ENCODE data around the gene FOXA2. TPM values are rescaled to one million over a fixed set of nuclear protein-coding genes. Genes with fewer than 3 reads are reported as not detected.

Gene FOXA2
- total RNA-seq, 4 donors from 2014 or later = not detected

DNA sequence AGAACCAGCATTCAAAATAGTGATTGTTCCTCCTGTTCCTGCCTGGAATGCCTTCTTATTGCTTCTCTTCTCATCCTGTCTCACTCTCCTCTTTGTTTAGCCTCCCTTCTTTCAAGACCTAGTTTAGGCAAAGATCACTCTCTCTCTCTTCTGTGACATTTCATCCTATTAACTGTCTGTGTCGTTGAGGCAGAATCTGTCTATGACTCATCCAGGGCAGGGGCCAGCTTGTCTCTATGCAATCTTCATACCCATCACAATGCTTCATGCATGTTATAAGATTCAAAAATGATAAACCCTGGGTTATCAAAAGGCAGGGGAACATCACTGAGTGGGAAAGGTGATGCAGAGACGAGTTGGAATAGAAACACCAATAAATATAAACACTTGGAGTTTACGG, 32.2 kb upstream of the FOXA2 start:
- 43 to 48% methylated on average over 3 of the region's 3 CpGs for WGBS, 2 donors (ENCODE audit: low coverage in 1 of 2)
- no peak overlapping the region for H3K27ac ChIP-seq
- no peaks in the 10 kb centered on the region for H3K4me1 ChIP-seq
- H3K9me3 ChIP-seq = no peaks in the 10 kb centered on the region
- no peak for TF ChIP-seq POLR2A (IDR thresholded peaks at IDR 0.05)
- TF ChIP-seq POLR2AphosphoS5 (IDR thresholded peaks at IDR 0.05) = no peak
- TF ChIP-seq CTCF (IDR thresholded peaks at IDR 0.05) = no peak
- TF ChIP-seq EP300 (IDR thresholded peaks at IDR 0.05) = no peak
- H3K4me3 ChIP-seq = no peak overlapping the region
- no peak for ATAC-seq
- no peaks in the 10 kb centered on the region for H3K36me3 ChIP-seq
- H3K27me3 ChIP-seq = peaks cover 73% of the 10 kb centered on the region

- TF ChIP-seq POLR2A (IDR thresholded peaks at IDR 0.05) (no peak), EP300 (IDR thresholded peaks at IDR 0.05) (no peak), CTCF (IDR thresholded peaks at IDR 0.05) (no peak), POLR2AphosphoS5 (IDR thresholded peaks at IDR 0.05) (no peak)
- H3K36me3 ChIP-seq = no peaks in the 10 kb centered on the region
- 78 to 84% methylated on average over 6 of the region's 6 CpGs for WGBS, 2 donors (ENCODE audit: low coverage in 1 of 2)
- no peak overlapping the region for H3K27ac ChIP-seq
- H3K4me1 ChIP-seq = no peaks in the 10 kb centered on the region
- ATAC-seq = no peak
- H3K27me3 ChIP-seq = peaks cover 73% of the 10 kb centered on the region
- H3K4me3 ChIP-seq = no peak overlapping the region
- no peaks in the 10 kb centered on the region for H3K9me3 ChIP-seq
These were observed 31.1 kb upstream of the FOXA2 start for GRCh38 chr20:22615425-22615824.

DNA sequence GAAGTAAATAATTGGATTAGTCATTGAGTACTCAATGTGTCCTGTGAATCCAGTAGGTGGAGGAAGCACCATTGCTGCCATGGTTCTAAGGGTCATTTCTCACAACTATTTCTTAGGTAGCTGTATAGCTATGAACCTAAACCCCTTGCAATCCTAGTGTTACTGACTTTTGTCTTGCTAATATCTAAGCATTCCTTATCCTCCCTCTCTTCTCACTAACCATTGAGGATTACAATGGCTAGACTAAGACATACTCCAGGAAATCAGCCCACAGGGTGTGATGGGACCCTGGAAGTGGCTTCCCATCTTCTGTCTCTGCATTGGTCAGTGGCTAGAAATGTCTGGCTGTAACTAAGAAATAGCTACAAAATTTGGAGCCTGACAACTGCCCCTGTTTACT, 27.3 kb upstream of the FOXA2 start:
- H3K36me3 ChIP-seq = no peaks in the 10 kb centered on the region
- TF ChIP-seq CTCF (IDR thresholded peaks at IDR 0.05) = no peak
- no peak for TF ChIP-seq EP300 (IDR thresholded peaks at IDR 0.05)
- TF ChIP-seq POLR2AphosphoS5 (IDR thresholded peaks at IDR 0.05) = no peak
- TF ChIP-seq POLR2A (IDR thresholded peaks at IDR 0.05) = no peak
- H3K9me3 ChIP-seq = no peaks in the 10 kb centered on the region
- no peak overlapping the region for H3K4me3 ChIP-seq
- no peaks in the 10 kb centered on the region for H3K4me1 ChIP-seq
- no peak overlapping the region for H3K27ac ChIP-seq
- no peak for ATAC-seq
- peaks cover 58% of the 10 kb centered on the region for H3K27me3 ChIP-seq

DNA sequence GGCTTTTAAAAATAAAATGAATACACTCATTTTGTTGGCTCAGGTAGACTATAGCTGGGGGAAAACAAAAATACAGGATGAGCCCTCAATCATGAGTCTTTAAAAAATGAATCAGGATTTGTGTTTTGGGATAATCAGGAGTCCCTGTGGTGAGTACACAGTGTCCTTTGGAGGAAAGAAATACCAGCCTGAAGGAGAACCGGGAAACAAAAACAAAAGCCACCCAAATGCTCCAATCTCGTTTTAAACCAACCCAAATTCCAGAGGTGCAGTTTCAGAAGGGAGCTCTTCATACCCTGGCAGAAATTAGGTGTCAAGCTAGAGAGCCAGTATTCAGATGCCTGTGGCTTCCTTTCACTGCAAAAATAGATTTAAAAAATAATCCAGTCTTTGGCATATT, 23.3 kb upstream of the FOXA2 start:
- 14 to 23% methylated on average over 2 of the region's 2 CpGs for WGBS, 2 donors (ENCODE audit: low coverage in 1 of 2)
- Histone ChIP-seq H3K27ac (no peak overlapping the region), H3K4me1 (no peaks in the 10 kb centered on the region), H3K27me3 (peaks cover 41% of the 10 kb centered on the region), H3K9me3 (no peaks in the 10 kb centered on the region), H3K4me3 (no peak overlapping the region), H3K36me3 (no peaks in the 10 kb centered on the region)
- no peak for TF ChIP-seq CTCF (IDR thresholded peaks at IDR 0.05)
- TF ChIP-seq POLR2AphosphoS5 (IDR thresholded peaks at IDR 0.05) = no peak
- no peak for TF ChIP-seq EP300 (IDR thresholded peaks at IDR 0.05)
- no peak for TF ChIP-seq POLR2A (IDR thresholded peaks at IDR 0.05)
- no peak for ATAC-seq

GRCh38 chr20:22604815-22605214, 20.4 kb upstream of the FOXA2 start:
- no peak overlapping the region for H3K27ac ChIP-seq
- no peak overlapping the region for H3K4me3 ChIP-seq
- no peaks in the 10 kb centered on the region for H3K9me3 ChIP-seq
- no peaks in the 10 kb centered on the region for H3K36me3 ChIP-seq
- no peaks in the 10 kb centered on the region for H3K4me1 ChIP-seq
- no peak for ATAC-seq
- peaks cover 20% of the 10 kb centered on the region for H3K27me3 ChIP-seq
- no peak for TF ChIP-seq EP300 (IDR thresholded peaks at IDR 0.05)
- TF ChIP-seq POLR2AphosphoS5 (IDR thresholded peaks at IDR 0.05) = no peak
- no peak for TF ChIP-seq POLR2A (IDR thresholded peaks at IDR 0.05)
- TF ChIP-seq CTCF (IDR thresholded peaks at IDR 0.05) = no peak

Measured in gastroesophageal sphincter (tissue), 4 donors.